H1 (cell line): ENCODE measurements around the gene GCLM.
A peak's percentile ranks its signal among the peaks of the same experiment; 100 is the strongest.

Experiments used
- POLR2A ChIP-seq, 2 experiments: IDR thresholded peaks; 1 replicate in 1 of 2; 2 replicates in 1 of 2; pipeline ENCODE4 v1.6.1; 2011; ENCODE audit warnings: low read depth in 2 of 2, low read length in 2 of 2, mild to moderate bottlenecking in 2 of 2; ENCODE audit errors: control extremely low read depth in 1 of 2
- POLR2AphosphoS5 ChIP-seq: IDR thresholded peaks from 2 replicates; pipeline ENCODE4 v1.6.1; 2011; ENCODE audit warnings: low read depth, low read length
- RAD21 ChIP-seq, 2 experiments: IDR thresholded peaks in 1 of 2; conservative IDR thresholded peaks in 1 of 2; 2 replicates each; pipeline ENCODE4 v1.6.1; 2011; ENCODE audit warnings: low read depth in 2 of 2, low read length in 2 of 2, improper control_type of control experiment in 1 of 2, inconsistent platforms in 1 of 2, mild to moderate bottlenecking in 1 of 2, moderate library complexity in 1 of 2
- TF ChIP-seq, protein P1 (sequence below), 3 experiments: IDR thresholded peaks; 1 replicate in 2 of 3; 2 replicates in 1 of 3; pipeline versions ENCODE4 v1.5.1 to v1.6.1; 2011; ENCODE audit warnings: low read length in 3 of 3, mild to moderate bottlenecking in 3 of 3, inconsistent platforms in 2 of 3, low read depth in 1 of 3, moderate library complexity in 1 of 3; ENCODE audit not compliant: insufficient read depth in 1 of 3; ENCODE audit errors: control extremely low read depth in 1 of 3

DNA sequence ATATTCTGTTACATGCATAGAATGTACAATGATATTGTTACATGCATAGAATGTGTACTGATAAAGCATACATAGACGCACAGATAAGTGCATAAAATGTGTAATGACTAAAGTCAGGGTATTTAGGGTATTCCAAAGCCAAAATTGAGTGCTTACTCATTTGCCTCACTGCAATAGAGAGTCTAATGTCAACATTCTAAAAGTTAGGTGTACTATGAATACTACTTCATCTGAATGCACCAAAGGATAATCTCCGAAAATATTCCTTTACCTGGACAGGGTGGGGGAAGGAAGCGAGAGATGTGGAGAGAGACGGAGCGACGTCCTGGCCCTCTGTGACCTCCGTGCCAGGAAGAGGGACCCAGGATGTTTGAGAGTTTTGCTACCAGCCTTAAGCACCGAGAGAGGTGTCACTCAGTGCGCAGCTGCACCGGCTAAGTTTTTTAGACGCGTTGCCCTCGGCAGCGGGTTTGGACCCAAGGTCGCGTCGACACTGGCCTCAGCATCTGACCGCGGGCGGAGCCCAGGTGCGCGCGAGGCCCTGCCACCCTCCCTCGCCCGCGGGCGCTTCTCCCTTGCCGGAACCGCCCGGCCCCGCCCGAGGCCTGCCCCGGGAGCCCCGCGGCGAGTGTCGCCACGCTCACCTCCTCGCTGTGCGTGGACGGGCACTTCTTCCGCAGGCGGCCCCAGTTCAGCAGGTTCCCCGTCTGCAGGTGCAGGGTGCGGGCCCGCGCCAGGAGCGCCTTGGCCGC lies 660 bp downstream of the GCLM start:
- TF ChIP-seq POLR2AphosphoS5 (no peak), POLR2A (IDR thresholded peaks at IDR 0.05; ENCODE audit: control extremely low read depth in 1 of 2, low read depth in 2 of 2, low read length in 2 of 2) (0 out of 3 replicates have a peak, but pooled peaks of 1 of the 2 experiments have one; percentile 20), RAD21 (IDR thresholded peaks at IDR 0.05 in 1 of 2, conservative IDR thresholded peaks at IDR 0.05 in 1 of 2; ENCODE audit: low read depth in 2 of 2, low read length in 2 of 2) (no peak)
- TF ChIP-seq, protein P1, sequence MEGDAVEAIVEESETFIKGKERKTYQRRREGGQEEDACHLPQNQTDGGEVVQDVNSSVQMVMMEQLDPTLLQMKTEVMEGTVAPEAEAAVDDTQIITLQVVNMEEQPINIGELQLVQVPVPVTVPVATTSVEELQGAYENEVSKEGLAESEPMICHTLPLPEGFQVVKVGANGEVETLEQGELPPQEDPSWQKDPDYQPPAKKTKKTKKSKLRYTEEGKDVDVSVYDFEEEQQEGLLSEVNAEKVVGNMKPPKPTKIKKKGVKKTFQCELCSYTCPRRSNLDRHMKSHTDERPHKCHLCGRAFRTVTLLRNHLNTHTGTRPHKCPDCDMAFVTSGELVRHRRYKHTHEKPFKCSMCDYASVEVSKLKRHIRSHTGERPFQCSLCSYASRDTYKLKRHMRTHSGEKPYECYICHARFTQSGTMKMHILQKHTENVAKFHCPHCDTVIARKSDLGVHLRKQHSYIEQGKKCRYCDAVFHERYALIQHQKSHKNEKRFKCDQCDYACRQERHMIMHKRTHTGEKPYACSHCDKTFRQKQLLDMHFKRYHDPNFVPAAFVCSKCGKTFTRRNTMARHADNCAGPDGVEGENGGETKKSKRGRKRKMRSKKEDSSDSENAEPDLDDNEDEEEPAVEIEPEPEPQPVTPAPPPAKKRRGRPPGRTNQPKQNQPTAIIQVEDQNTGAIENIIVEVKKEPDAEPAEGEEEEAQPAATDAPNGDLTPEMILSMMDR (IDR thresholded peaks at IDR 0.05; ENCODE audit: control extremely low read depth in 1 of 3, insufficient read depth in 1 of 3, low read depth in 1 of 3, low read length in 3 of 3) = no peak
